Astrocyte of the cerebellum (primary cell): ENCODE data around the gene MAPRE2.

ENCODE experiments used
- DNase-seq: peaks from one replicate; pipeline ENCODE4 v3.0.0-alpha.2; 2011; ENCODE audit warnings: low read depth
- H3K4me3 ChIP-seq: 2 replicates; pipeline ENCODE4 v1.5.1; 2011; ENCODE audit warnings: mild to moderate bottlenecking, low read depth, low read length, moderate library complexity
- CTCF ChIP-seq: IDR thresholded peaks from 2 replicates; pipeline ENCODE4 v1.5.1; 2012; ENCODE audit warnings: low read length, low read depth, moderate library complexity, mild to moderate bottlenecking; ENCODE audit errors: missing control alignments
- in situ Hi-C: cut with HindIII; loops from 2 replicates; pipeline ENCODE4 v1.10.0; 2017; ENCODE audit warnings: low sequenced_read_pairs

The MAPRE2 gene

DNA sequence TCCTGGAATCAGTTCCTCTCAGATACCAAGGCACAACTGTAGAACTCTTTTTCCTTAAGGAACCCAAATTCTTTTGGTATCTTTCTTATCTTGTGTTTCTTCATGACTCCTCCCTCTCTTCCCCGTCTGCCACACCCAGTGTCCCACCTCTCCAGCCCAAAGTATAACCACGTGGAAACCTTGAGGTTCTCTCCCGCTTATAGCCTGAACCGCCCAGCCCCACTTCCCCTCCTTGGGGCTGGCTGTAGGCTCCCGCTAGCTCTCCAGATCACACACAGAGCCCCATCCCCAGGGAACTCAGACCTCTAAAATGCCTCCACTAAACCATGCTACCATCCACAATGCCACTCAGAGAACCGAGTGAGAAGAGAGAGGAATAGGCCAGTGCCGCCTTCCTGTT lies 87.5 kb downstream of the MAPRE2 start:
- in situ Hi-C loops: no loop called here
- no peak overlapping the region for H3K4me3 ChIP-seq
- DNase-seq: no peak
- TF ChIP-seq CTCF: no peak

- in situ Hi-C loops: no loop called here
- no peak for TF ChIP-seq CTCF
- no peak overlapping the region for H3K4me3 ChIP-seq
- no peak for DNase-seq
These were observed 89.0 kb downstream of the MAPRE2 start for GRCh38 chr18:35130236-35130635.

GRCh38 chr18:35131387-35132020 lies 90.3 kb downstream of the MAPRE2 start:
- no peak for DNase-seq
- no peak overlapping the region for H3K4me3 ChIP-seq
- TF ChIP-seq CTCF: no peak
- in situ Hi-C loops: no loop called here

- no peak overlapping the region for H3K4me3 ChIP-seq
- no peak for DNase-seq
- TF ChIP-seq CTCF: no peak
- in situ Hi-C loops: no loop called here
These were observed 91.0 kb downstream of the MAPRE2 start for GRCh38 chr18:35132021-35132902.

- DNase-seq: no peak
- no peak overlapping the region for H3K4me3 ChIP-seq
- no peak for TF ChIP-seq CTCF
- in situ Hi-C loops: no loop called here
These were observed 93.0 kb downstream of the MAPRE2 start for GRCh38 chr18:35134190-35134730.

DNA sequence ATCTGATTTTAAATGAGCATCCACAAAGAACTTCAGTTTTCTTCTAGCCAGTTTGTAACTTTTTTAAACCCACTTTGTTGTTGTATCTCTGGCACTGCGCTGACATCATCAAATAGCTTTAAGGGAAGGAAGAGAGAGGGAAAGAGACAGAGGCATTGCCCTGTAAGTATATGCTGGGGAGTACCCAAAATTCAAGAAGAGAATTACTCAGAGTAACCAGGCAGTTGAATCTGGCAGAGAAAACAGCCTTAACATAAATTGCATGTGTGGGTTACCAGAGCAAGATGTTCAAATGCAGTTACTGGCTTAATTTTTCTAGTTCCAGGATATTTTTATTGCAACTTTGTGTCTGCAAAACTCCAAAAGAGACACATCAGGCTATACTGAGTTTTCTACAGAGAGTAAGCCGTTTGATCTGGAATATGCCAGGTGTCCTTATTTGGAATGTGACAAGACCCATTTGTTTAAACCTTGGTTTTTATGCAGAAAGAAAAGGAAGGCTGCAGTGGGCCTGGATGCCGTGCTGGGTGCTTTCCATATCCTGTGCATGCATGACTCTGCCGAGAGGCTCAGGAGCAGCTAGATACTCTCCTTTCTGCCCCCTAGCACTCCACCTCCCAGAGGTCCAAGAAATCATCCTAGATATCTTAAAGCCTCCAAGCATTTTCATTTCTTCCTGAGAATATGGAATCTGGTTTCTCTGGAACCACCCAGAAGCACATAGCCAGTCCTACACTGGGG lies 93.7 kb downstream of the MAPRE2 start:
- no peak for TF ChIP-seq CTCF
- in situ Hi-C loops: no loop called here
- DNase-seq: no peak

More for the DNA sequence above, 93.7 kb downstream of the MAPRE2 start:
- H3K4me3 ChIP-seq: no peak overlapping the region
